IMR-90 (cell line): ENCODE data around the gene UBE2O. TPM values are rescaled to one million over a fixed set of nuclear protein-coding genes. Genes with fewer than 3 reads are reported as not detected.

Source experiments
- ATAC-seq: fragments of 200-7000 bp; cut with Tn5 transposase; 2 replicates; pipeline ENCODE4 v1.9.1; 2020; ENCODE audit warnings: low read depth, mild to moderate bottlenecking, moderate library complexity
- BruUV-seq: library from RNA; stranded (reverse); fragments of 400-500 nt; replicated peaks from 2 replicates; lab custom pipeline; 2021; lab: Mats Ljungman, UMichigan
- CTCF ChIA-PET: fragments of 300-600 bp; formaldehyde crosslinking; extraction: SDS; loops from one replicate; lab custom pipeline; 2021; ENCODE audit warnings: antibody characterized with exemption; lab: Yijun Ruan, JAX
- POLR2A ChIA-PET: fragments of 300-600 bp; sonication (Branson Sonifier 250); formaldehyde crosslinking; loops from one replicate; lab custom pipeline; 2022; ENCODE audit warnings: antibody characterized with exemption; ENCODE audit not compliant: unreplicated experiment; lab: Charles Lee
- DNase-seq: peaks from one replicate; pipeline ENCODE4 v3.0.0; 2013
- H2AFZ ChIP-seq: replicated peaks from 2 replicates; pipeline ENCODE3; 2013; ENCODE audit warnings: low read length, mild to moderate bottlenecking; ENCODE audit not compliant: poor library complexity
- H2AK5ac ChIP-seq: 2 replicates; pipeline ENCODE4 v1.6.1; 2013; ENCODE audit warnings: low read depth, low read length, inconsistent platforms
- H2AK9ac ChIP-seq: replicated peaks from 2 replicates; pipeline ENCODE3; 2013; ENCODE audit warnings: mild to moderate bottlenecking, low read depth, low read length, moderate library complexity; ENCODE audit not compliant: poor library complexity
- H2BK120ac ChIP-seq: 2 replicates; pipeline ENCODE4 v1.6.1; 2013; ENCODE audit warnings: low read depth, low read length, inconsistent platforms
- H2BK15ac ChIP-seq: 3 replicates; pipeline ENCODE4 v1.6.1; 2013; ENCODE audit warnings: low read depth, low read length, inconsistent platforms
- H2BK20ac ChIP-seq: 2 replicates; pipeline ENCODE4 v1.6.1; 2013; ENCODE audit warnings: low read depth, mild to moderate bottlenecking, inconsistent platforms, low read length, moderate library complexity
- H2BK5ac ChIP-seq: 2 replicates; pipeline ENCODE4 v1.6.1; 2013; ENCODE audit warnings: mild to moderate bottlenecking, low read depth, low read length, inconsistent platforms; ENCODE audit not compliant: poor library complexity, severe bottlenecking
- H3K14ac ChIP-seq: replicated peaks from 2 replicates; pipeline ENCODE4 v1.6.1; 2013; ENCODE audit warnings: low read depth, low read length, inconsistent platforms
- H3K18ac ChIP-seq: 2 replicates; pipeline ENCODE4 v1.6.1; 2013; ENCODE audit warnings: low read depth, low read length, control low read depth
- H3K23ac ChIP-seq: 2 replicates; pipeline ENCODE4 v1.6.1; 2013; ENCODE audit warnings: low read depth, low read length, inconsistent platforms
- H3K27ac ChIP-seq: 2 replicates; pipeline ENCODE4 v1.5.1; 2013; ENCODE audit warnings: mild to moderate bottlenecking, control low read depth, low read length; ENCODE audit not compliant: insufficient read depth
- H3K27me3 ChIP-seq: 2 replicates; pipeline ENCODE4 v1.6.1; 2013; ENCODE audit warnings: low read length; ENCODE audit not compliant: control insufficient read depth, insufficient read depth
- H3K36me3 ChIP-seq: 2 replicates; pipeline ENCODE4 v1.6.1; 2013; ENCODE audit warnings: low read length, mixed read lengths; ENCODE audit not compliant: control insufficient read depth, insufficient read depth
- H3K4ac ChIP-seq: 2 replicates; pipeline ENCODE4 v1.6.1; 2013; ENCODE audit warnings: low read depth, low read length, inconsistent platforms
- H3K4me1 ChIP-seq: 2 replicates; pipeline ENCODE4 v1.6.1; 2013; ENCODE audit warnings: low read length, mixed read lengths; ENCODE audit not compliant: control insufficient read depth, insufficient read depth
- H3K4me2 ChIP-seq: 2 replicates; pipeline ENCODE4 v1.6.1; 2013; ENCODE audit warnings: low read depth, mild to moderate bottlenecking, control low read depth, low read length, moderate library complexity
- H3K4me3 ChIP-seq: 2 replicates; pipeline ENCODE4 v1.5.1; 2013; ENCODE audit warnings: low read depth, mild to moderate bottlenecking, control low read depth, low read length, moderate library complexity; ENCODE audit not compliant: insufficient read depth
- H3K56ac ChIP-seq: 2 replicates; pipeline ENCODE4 v1.6.1; 2013; ENCODE audit warnings: low read length, inconsistent platforms; ENCODE audit not compliant: insufficient read depth; ENCODE audit errors: extremely low read depth
- H3K79me1 ChIP-seq, 2 experiments: 2 replicates each; pipeline ENCODE4 v1.6.1; 2013; ENCODE audit warnings: low read length in 2 of 2, inconsistent platforms in 1 of 2, low read depth in 1 of 2
- H3K9ac ChIP-seq: 2 replicates; pipeline ENCODE4 v1.6.1; 2013; ENCODE audit warnings: low read depth, low read length, control low read depth
- H3K9me1 ChIP-seq: 2 replicates; pipeline ENCODE4 v1.6.1; 2013; ENCODE audit warnings: low read length, inconsistent platforms; ENCODE audit not compliant: insufficient read depth
- H3K9me3 ChIP-seq: 2 replicates; pipeline ENCODE4 v1.6.1; 2013; ENCODE audit warnings: low read length; ENCODE audit not compliant: control insufficient read depth, insufficient read depth
- H4K20me1 ChIP-seq: 2 replicates; pipeline ENCODE4 v1.6.1; 2013; ENCODE audit warnings: low read length, inconsistent platforms; ENCODE audit not compliant: insufficient read depth
- H4K5ac ChIP-seq: 2 replicates; pipeline ENCODE4 v1.6.1; 2013; ENCODE audit warnings: mild to moderate bottlenecking, low read depth, low read length, control low read depth
- H4K8ac ChIP-seq, 2 experiments: 2 replicates each; pipeline ENCODE4 v1.6.1; 2013; ENCODE audit warnings: low read depth in 2 of 2, low read length in 2 of 2, control low read depth in 1 of 2, inconsistent platforms in 1 of 2
- H4K91ac ChIP-seq: 2 replicates; pipeline ENCODE4 v1.6.1; 2013; ENCODE audit warnings: low read depth, low read length, inconsistent platforms; ENCODE audit not compliant: insufficient read depth
- POLR2A ChIP-seq: IDR thresholded peaks from 2 replicates; pipeline ENCODE4 v1.6.1; 2012; ENCODE audit warnings: mild to moderate bottlenecking, low read depth, low read length
- WGBS, 2 experiments: methylation state at CpG; one replicate each; pipeline versions ENCODE4 v1.1.5 to v1.1.7; 2013; ENCODE audit warnings: missing lambda C conversion rate in 2 of 2; ENCODE audit not compliant: insufficient read length in 1 of 2; ENCODE audit errors: extremely low coverage in 2 of 2; 5-methylcytosine and 5-hydroxymethylcytosine counted together
- dilution Hi-C: fragments of 300-500 bp; cut with HindIII; formaldehyde crosslinking; loops from one replicate; pipeline ENCODE4 v1.14.3; 2018; ENCODE audit warnings: low sequenced_read_pairs; ENCODE audit not compliant: unreplicated experiment
- in situ Hi-C: fragments of 300-500 bp; cut with MboI; formaldehyde crosslinking; loops from 3 replicates; pipeline ENCODE4 v1.14.3; 2019; ENCODE audit warnings: low sequenced_read_pairs, inconsistent platforms, mixed read lengths
- intact Hi-C: fragments of 100-400 bp; cut with micrococcal nuclease; formaldehyde crosslinking; loops from 2 replicates; pipeline ENCODE4 v1.10.0; 2022
- polyA plus RNA-seq, 3 experiments: library from polyadenylated mRNA; depleted of rRNA; stranded (reverse); fragments of >200 nt; gene quantifications; 2 replicates each; pipeline ENCODE4 v1.2.3, GENCODE V29; 2012; ENCODE audit warnings: low replicate concordance in 1 of 3
- total RNA-seq: library from RNA; depleted of rRNA; stranded (reverse); fragments of >200 nt; gene quantifications from 2 replicates; pipeline ENCODE4 v1.2.3, GENCODE V29; 2012
- TF ChIP-seq, protein P1 (sequence below): fragments of 150-350 bp; IDR thresholded peaks from 2 replicates; pipeline ENCODE4 v1.6.1; 2017; ENCODE audit warnings: mild to moderate bottlenecking, antibody characterized with exemption, low read length, low read depth

Gene UBE2O
- total and polyA plus RNA-seq, 2 of the 4 experiments (the other 2 are of a cell fraction) = 17.6 TPM

DNA sequence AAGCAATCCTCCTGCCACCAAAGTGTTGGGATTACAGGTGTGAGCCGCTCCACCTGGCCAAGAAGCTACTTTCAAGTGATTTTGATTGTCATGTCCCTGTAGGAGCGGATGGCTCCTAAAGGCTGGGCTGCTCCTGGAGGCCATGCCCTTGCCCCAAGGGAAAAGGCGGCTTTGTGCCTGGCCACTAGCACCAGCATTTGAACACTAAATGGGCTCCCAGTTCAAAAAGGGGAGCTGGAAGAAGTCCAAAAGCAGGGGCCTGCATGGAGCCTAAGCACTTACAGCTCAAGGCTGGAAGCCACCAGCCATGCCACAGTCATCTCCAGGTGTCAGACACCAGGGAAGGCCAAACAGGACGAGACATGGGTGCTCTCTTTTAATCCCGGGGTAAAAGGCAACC is 41.7 kb downstream of the UBE2O start:
- POLR2A ChIA-PET = no interaction called here

More for the DNA sequence above, 41.7 kb downstream of the UBE2O start:
- H3K18ac ChIP-seq = no peak overlapping the region
- peaks cover 65% of the 10 kb centered on the region for H4K20me1 ChIP-seq
- intact Hi-C loops (no loop called here), dilution Hi-C loops (no loop called here), in situ Hi-C loops (no loop called here)
- H4K91ac ChIP-seq = no peak overlapping the region
- H3K4ac ChIP-seq = no peak overlapping the region
- H3K9ac ChIP-seq = no peak overlapping the region
- H3K14ac ChIP-seq = no peak overlapping the region
- WGBS, 2 experiments = 86% methylated on average over 1 of the region's 5 CpGs; no CpG with 5 or more reads in 1 of the 2 experiments
- peaks cover 6% of the 10 kb centered on the region for H3K9me1 ChIP-seq
- H3K27ac ChIP-seq = no peak overlapping the region
- no peak overlapping the region for H2AK5ac ChIP-seq
- H3K79me1 ChIP-seq = peaks cover 42 to 77% of the 10 kb centered on the region in 2 experiments
- H3K9me3 ChIP-seq = no peaks in the 10 kb centered on the region
- H2BK5ac ChIP-seq = no peak overlapping the region
- BruUV-seq = no TSS peak
- CTCF ChIA-PET = no interaction called here
- TF ChIP-seq, protein P1, sequence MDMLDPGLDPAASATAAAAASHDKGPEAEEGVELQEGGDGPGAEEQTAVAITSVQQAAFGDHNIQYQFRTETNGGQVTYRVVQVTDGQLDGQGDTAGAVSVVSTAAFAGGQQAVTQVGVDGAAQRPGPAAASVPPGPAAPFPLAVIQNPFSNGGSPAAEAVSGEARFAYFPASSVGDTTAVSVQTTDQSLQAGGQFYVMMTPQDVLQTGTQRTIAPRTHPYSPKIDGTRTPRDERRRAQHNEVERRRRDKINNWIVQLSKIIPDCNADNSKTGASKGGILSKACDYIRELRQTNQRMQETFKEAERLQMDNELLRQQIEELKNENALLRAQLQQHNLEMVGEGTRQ = no peak
- TF ChIP-seq POLR2A = no peak
- no peak overlapping the region for H4K8ac ChIP-seq
- no peak overlapping the region for H2BK15ac ChIP-seq
- no peak overlapping the region for H3K56ac ChIP-seq
- no peak overlapping the region for H2AFZ ChIP-seq
- H3K4me3 ChIP-seq = no peak overlapping the region
- H3K4me2 ChIP-seq = no peak overlapping the region
- peaks cover 4% of the 10 kb centered on the region for H3K36me3 ChIP-seq
- DNase-seq (no peak), ATAC-seq (no peak)
- no peak overlapping the region for H3K23ac ChIP-seq
- H3K4me1 ChIP-seq = peaks cover 9% of the 10 kb centered on the region
- no peak overlapping the region for H2BK20ac ChIP-seq
- no peaks in the 10 kb centered on the region for H3K27me3 ChIP-seq
- H2BK120ac ChIP-seq = no peak overlapping the region
- H2AK9ac ChIP-seq = no peak overlapping the region
- no peak overlapping the region for H4K5ac ChIP-seq
